ENCODE data around the gene ME3.
"Not testable (repeated sequence)": the region's sequence is repeated elsewhere in the genome, so short reads cannot be mapped to it uniquely, and the experiment has no call there.

ME3 gene

GRCh38 chr11:86623041-86623621 lies 49.3 kb downstream of the ME3 start:
- DNase-seq: no peak

- no peak for DNase-seq
Measured at GRCh38 chr11:86621854-86622253, 50.6 kb downstream of the ME3 start.

DNA sequence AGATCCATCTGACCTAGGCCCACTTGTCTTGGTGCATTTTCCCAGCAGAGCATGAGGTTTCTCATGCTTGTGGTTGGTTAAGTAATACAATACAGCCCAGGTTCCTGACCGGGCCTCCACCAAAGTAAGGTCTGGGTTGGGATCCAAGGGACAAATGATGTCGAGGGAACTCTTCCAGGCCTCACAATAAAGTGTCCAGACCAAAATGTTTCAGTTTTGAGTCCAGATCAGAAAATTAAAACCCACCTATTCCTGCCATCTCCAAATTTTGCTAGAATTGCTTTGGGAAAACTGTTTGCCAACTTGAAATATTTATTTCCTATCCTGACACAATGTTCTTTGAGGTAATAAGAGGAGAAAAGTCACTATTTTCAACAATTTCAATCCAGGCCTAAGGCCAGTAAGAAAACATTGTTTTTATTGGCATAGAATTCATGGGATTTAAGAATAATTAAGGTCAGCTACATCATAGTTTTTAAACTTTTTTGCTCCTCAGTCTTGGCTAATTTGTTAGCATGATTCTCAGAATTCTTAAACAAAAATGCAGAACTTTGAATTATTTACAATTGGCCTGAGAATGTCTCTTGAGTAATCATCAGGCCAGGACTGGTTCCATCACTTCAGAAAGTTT lies 51.4 kb downstream of the ME3 start:
- no peak for DNase-seq

- not testable (repeated sequence) for DNase-seq
Measured at GRCh38 chr11:86619428-86619827, 53.0 kb downstream of the ME3 start.

GRCh38 chr11:86617502-86617901 lies 54.9 kb downstream of the ME3 start:
- DNase-seq: no peak

DNA sequence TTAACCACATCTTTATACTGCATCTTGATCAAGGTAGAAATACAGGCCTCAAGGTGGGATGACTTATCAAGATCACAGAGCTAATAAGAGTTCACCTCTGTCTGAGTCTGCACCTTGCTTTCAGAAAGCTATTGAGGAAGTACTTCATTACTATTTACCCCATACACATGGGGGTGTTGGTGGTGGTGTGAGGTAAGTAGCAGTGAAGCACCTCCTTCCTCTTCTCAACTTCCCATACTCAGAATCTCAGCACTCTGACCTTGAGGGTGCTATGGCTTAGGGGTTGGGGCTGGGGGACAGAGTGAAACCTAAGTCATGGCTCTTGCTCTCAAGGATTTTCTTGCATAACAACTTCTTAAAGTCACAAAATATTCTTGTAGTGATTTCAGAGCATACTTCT lies 56.9 kb downstream of the ME3 start:
- no peak for DNase-seq

DNA sequence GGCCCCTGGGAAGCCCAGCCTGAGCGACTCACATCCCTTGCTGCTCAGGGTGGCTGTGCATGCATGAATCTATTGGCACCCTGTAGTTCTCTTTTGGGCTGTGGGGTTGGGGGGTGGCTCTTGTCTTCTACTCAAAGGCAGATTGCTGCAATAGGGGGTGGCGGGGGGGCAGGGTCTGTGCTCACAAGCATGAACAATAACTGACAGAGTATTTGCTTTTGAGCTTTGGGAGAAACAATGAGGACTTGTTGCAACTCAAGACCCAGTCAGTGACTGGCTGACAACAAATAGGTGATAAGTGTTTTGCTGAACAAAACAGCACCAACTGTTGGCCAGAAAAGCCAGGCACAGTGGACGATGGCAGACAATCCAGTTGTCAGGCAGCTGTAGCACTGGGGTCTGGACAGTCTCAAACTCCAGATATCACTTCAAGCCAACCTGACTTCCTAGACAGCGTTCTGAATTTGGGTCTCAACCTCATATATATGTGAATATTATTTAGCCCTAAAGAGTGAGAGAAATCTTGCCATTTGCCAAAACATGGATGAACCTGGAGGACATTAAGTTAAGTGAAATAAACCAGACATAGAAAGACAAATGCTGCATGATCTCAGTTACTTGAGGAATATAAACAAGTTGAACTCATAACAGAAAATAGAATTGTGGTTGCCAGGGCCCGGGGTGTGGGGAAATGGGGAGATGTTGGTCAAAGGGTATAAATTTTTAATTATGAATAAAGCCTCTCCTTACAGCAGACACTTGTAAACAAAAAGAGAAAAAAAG lies 61.7 kb downstream of the ME3 start:
- DNase-seq: no peak

GRCh38 chr11:86608251-86608799 lies 64.1 kb downstream of the ME3 start:
- DNase-seq: peak in 20 of 58 donors; percentile 11 to 48 (median 21)

- no peak for DNase-seq
Measured at GRCh38 chr11:86606836-86607481, 65.5 kb downstream of the ME3 start.

GRCh38 chr11:86606270-86606835 lies 66.1 kb downstream of the ME3 start:
- DNase-seq: no peak

- no peak for DNase-seq
Measured at GRCh38 chr11:86596861-86597586, 75.4 kb downstream of the ME3 start.

GRCh38 chr11:86595955-86596354 lies 76.5 kb downstream of the ME3 start:
- no peak for DNase-seq

- no peak for DNase-seq
Measured at GRCh38 chr11:86595451-86595850, 77.0 kb downstream of the ME3 start.

GRCh38 chr11:86594746-86595145 lies 77.7 kb downstream of the ME3 start:
- no peak for DNase-seq

DNA sequence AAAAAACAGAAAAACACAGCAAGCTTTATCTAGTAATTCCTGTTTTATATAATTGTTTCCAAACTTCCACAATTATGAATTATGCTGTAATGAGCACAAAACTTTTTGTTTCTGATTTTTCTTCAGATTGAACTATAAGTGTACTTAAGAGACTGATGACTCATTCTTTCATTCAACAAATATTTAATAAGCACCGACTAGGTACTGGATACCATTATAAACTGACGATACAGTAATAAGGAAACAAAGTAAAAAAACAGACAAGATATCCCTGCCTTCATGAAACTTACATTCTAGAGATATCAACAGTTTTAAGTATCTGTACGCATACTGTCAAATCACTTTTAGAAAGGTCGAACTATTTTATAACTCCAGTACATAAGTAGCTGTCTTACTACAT lies 78.6 kb downstream of the ME3 start:
- DNase-seq: no peak

DNA sequence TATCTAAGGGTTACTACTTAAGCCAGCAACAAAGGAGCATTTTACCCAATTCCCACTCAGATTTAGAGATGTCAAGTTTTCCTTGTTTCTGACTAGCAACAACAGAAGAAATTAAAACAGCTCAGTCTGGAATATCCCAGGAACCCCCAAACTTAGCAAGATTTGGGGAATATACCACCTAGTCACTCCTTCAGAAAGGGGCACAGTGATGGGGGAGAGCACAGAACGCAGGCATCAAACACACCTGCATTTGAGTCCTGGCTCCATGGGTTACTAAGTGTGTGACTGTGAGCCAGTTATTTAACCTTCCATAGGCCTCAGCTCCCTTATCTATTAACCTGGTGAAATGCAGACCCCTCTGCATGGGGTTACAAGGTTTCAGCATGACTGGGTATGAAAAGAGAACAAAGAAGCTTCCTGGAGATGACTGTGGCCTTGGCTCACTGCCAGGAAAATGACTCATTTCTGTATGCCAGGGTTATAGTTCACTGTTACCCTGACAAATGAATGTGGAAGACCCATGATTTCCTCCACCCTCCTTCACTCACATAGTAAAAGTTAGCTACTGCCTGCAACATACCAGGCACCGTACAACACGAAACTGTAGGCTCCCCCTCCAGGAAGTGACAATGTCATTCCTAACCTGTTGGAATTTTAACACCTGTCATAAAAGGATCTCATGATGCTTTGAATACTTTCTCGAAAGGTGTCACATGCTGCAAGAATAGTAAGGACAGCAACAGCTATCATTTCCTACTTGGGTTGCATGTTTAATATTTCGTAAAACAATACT lies 79.6 kb downstream of the ME3 start:
- peak in 2 of 58 donors; percentile 25 to 66 for DNase-seq

GRCh38 chr11:86592047-86592591 lies 80.3 kb downstream of the ME3 start:
- DNase-seq: no peak

DNA sequence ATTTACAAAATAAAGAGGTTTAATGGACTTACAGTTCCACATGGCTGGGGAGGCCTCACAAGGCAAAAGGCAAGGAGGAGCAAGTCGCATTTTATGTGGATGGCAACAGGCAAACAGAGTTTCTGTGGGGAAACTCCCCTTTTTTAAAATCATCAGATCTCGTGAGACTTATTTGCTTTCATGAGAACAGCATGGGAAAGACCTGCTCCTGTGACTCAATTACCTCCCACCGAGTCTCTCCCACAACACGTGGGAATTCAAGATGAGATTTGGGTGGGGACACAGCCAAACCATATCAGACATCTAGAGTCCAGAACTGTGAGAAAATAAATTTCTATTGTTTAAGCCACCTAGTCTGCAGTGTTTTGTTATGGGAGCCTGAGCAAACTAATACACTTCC lies 80.8 kb downstream of the ME3 start:
- DNase-seq: no peak

GRCh38 chr11:86589856-86590589 lies 82.4 kb downstream of the ME3 start:
- DNase-seq: no peak
